Upper lobe of left lung (tissue), 4 donors: ENCODE data around the gene COQ7.

Source experiments
- CTCF ChIP-seq, 6 experiments: fragments of 450-650 bp in 4 of 6; fragments of 200-600 bp in 2 of 6; sonication (generic) in 2 of 6; IDR thresholded peaks; one replicate each; pipeline ENCODE4 v1.5.1; 2016 to 2019; ENCODE audit warnings: antibody characterized with exemption in 6 of 6
- EP300 ChIP-seq, 4 donors: sonication (generic); formaldehyde crosslinking; IDR thresholded peaks; one replicate each; pipeline ENCODE4 v1.5.1; 2017; ENCODE audit warnings: antibody characterized with exemption in 4 of 4, control low read depth in 2 of 4
- POLR2A ChIP-seq, 4 donors: fragments of 450-650 bp; IDR thresholded peaks; one replicate each; pipeline ENCODE4 v1.5.1; 2016 to 2017; ENCODE audit warnings: antibody characterized with exemption in 4 of 4, mild to moderate bottlenecking in 2 of 4

GRCh38 chr16:19027416-19027815 is 40.0 kb upstream of the COQ7 start:
- TF ChIP-seq EP300 (IDR thresholded peaks at IDR 0.05) (no peak), POLR2A (IDR thresholded peaks at IDR 0.05) (no peak), CTCF (IDR thresholded peaks at IDR 0.05) (no peak)
